Measurements from ENCODE around the gene TMCC1. TPM values are rescaled to one million over a fixed set of nuclear protein-coding genes. Genes with fewer than 3 reads are reported as not detected.
A peak's percentile ranks its signal among the peaks of the same experiment; 100 is the strongest.

TMCC1 gene
- total RNA-seq, 4 donors from 2014 or later, result 24.3 to 41.7 (median 31.1) TPM

- no peaks in the 10 kb centered on the region for H3K9me3 ChIP-seq
- H3K36me3 ChIP-seq, result no peaks in the 10 kb centered on the region
- TF ChIP-seq, protein P1, sequence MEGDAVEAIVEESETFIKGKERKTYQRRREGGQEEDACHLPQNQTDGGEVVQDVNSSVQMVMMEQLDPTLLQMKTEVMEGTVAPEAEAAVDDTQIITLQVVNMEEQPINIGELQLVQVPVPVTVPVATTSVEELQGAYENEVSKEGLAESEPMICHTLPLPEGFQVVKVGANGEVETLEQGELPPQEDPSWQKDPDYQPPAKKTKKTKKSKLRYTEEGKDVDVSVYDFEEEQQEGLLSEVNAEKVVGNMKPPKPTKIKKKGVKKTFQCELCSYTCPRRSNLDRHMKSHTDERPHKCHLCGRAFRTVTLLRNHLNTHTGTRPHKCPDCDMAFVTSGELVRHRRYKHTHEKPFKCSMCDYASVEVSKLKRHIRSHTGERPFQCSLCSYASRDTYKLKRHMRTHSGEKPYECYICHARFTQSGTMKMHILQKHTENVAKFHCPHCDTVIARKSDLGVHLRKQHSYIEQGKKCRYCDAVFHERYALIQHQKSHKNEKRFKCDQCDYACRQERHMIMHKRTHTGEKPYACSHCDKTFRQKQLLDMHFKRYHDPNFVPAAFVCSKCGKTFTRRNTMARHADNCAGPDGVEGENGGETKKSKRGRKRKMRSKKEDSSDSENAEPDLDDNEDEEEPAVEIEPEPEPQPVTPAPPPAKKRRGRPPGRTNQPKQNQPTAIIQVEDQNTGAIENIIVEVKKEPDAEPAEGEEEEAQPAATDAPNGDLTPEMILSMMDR (IDR thresholded peaks at IDR 0.05), result no peak
- TF ChIP-seq POLR2A (IDR thresholded peaks at IDR 0.05), result peak; percentile 51 to 74
- peak overlapping the region in 2 of 3 donors; percentile 11 to 60 for H3K4me3 ChIP-seq (replicated peaks in 1 of 3)
- no peaks in the 10 kb centered on the region for H3K27me3 ChIP-seq
- intact Hi-C loops (cut with DNase I), result loop anchor here (2.0 to 10.0 kb wide), 2 partner anchors 132 to 198 kb away; no protein-coding TSS in a partner anchor
- H3K27ac ChIP-seq, result peak overlapping the region; percentile 87 to 97 (median 94)
- H3K4me1 ChIP-seq, result peaks cover 36 to 62% of the 10 kb centered on the region in 2 donors
- 0% methylated on average over 6 to 7 of the region's 49 CpGs for WGBS, 2 donors
- DNase-seq, result peak; percentile 93 to 94
Observed at GRCh38 chr3:129626744-129627349, 266.7 kb downstream of the TMCC1 start.

DNA sequence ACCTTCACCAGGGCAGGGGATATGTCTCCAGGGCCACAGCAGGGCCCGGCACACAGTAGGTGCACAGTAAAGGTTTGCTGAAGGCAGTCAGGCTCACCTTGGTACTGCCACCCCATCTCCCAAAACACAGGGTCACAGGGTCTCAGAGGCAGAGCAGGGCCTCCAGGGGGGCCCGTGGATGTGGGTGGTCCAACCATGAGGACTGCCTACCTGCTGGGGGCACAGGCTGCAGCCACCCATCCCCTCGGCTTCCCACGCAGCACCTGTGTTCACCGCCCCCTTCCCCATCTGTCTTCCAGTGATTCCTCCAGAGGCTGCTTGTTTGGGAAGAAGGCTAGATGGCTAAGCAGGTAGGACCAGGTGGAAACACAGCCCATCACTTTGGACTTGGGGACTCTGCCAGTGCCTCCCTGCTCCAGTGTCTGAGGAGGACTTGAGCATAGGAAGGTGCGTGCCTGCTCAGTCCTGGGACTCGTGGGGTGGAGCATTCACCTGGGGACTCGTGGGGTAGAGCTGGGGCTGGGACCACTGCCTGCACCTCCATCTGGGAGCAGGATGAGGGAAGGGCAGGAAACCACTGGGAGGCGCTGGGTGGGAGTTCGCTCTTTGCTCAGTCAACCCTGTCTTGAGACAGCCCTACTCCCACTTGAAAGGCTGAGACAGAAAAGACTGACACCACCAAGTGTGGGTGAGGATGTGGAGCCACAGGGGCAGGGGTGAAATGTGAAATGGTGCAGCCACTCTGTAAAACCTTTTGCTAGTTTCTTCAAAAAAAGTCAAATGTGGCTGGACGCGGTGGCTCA lies 268.2 kb downstream of the TMCC1 start:
- no peak overlapping the region for H3K4me3 ChIP-seq (replicated peaks in 1 of 3)
- no peaks in the 10 kb centered on the region for H3K36me3 ChIP-seq
- TF ChIP-seq, protein P1 (IDR thresholded peaks at IDR 0.05), result no peak
- no peak for TF ChIP-seq POLR2A (IDR thresholded peaks at IDR 0.05)
- no peaks in the 10 kb centered on the region for H3K27me3 ChIP-seq
- peak overlapping the region; percentile 30 to 97 (median 94) for H3K27ac ChIP-seq
- H3K4me1 ChIP-seq, result peaks cover 36 to 65% of the 10 kb centered on the region in 2 donors
- no peaks in the 10 kb centered on the region for H3K9me3 ChIP-seq
- no peak for DNase-seq
- intact Hi-C loops (cut with DNase I), result loop anchor here (10.0 kb wide), 1 partner anchor 130 kb away; no protein-coding TSS in a partner anchor
- 75 to 76% methylated on average over 11 to 12 of the region's 12 CpGs for WGBS, 2 donors

DNA sequence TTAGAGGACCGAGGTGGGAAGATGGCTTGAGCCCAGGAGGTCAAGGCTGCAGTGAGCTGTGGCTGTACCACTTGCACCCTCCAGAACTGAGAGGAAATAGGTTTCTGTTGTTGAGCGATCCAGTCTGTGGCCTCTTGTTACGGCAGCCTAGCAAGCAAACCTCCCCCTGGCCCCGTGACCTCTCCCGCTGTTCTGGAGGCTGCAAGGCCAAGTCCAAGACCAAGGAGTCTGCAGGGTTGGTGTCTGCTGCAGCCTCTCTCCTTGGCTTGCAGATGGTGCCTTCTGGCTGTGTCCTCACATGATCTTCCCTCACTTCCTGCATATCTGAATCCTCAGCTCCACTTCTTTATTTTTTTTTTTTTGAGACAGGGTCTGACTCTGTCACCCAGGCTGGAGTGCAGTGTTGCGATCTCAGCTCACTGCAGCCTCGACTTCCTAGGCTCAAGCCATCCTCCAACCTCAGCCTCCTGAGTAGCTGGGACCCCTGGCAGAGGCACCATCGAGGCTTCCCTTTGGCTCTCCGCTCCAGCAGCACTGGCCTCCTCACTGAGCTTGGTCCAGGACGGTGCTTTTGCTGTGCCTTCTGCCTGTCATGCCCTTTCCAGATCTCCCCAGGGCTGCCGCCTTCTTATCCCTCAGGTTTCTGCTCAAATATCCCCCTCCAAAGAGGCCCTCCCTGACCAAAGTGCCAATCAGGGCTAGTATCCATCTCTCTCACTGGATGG lies 269.0 kb downstream of the TMCC1 start:
- Histone ChIP-seq H3K27ac (peak overlapping the region in 2 of 3 donors; percentile 94 to 97), H3K4me3 (replicated peaks in 1 of 3) (no peak overlapping the region), H3K27me3 (no peaks in the 10 kb centered on the region), H3K4me1 (peaks cover 36 to 68% of the 10 kb centered on the region in 2 donors), H3K9me3 (no peaks in the 10 kb centered on the region), H3K36me3 (no peaks in the 10 kb centered on the region)
- intact Hi-C loops (cut with DNase I), result loop anchor here (10.0 kb wide), 1 partner anchor 130 kb away; no protein-coding TSS in a partner anchor
- WGBS, 2 donors, result 74 to 79% methylated on average over 11 of the region's 11 CpGs
- DNase-seq, result no peak
- TF ChIP-seq, protein P1 (IDR thresholded peaks at IDR 0.05), result no peak
- no peak for TF ChIP-seq POLR2A (IDR thresholded peaks at IDR 0.05)

DNA sequence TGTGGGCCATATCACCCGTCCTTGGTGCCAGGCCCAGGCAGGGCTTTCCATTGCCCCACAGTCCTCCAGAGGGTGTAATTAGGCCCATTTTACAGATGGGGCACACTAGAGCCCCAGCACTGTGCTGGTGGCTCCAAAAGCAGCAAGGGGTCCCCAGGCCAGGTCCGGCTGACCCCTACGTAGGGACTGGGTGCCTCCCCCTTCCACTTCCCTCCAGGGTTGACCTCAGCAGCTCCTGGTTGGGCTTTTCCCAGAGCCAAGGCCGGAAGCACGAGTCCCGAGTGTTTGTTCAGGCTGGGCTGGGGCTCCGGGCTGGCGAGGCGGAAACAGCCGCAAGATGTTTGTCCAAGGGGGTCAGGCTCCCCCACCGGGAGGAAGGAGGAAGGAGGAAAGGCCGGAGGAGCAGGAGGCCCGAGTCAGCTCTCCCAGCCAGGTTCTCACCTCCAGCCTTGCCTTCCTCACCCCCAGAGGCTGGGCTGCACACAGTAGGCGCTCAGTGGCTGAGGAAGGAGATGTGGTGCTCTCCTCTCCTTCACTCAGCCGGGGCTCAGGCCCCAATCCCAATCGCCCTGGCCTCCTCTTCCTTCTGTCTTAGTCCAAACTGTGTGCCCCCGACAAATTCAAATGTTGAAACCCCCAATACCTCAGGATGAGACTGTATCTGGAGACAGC lies 269.9 kb downstream of the TMCC1 start:
- H3K9me3 ChIP-seq, result no peaks in the 10 kb centered on the region
- 49 to 53% methylated on average over 10 to 11 of the region's 17 CpGs for WGBS, 2 donors
- no peaks in the 10 kb centered on the region for H3K27me3 ChIP-seq
- H3K4me3 ChIP-seq (replicated peaks in 1 of 3), result no peak overlapping the region
- TF ChIP-seq POLR2A (IDR thresholded peaks at IDR 0.05), result no peak
- TF ChIP-seq, protein P1 (IDR thresholded peaks at IDR 0.05), result peak in 1 of 6 experiments; percentile 4
- H3K27ac ChIP-seq, result peak overlapping the region; percentile 77 to 94 (median 79)
- intact Hi-C loops (cut with DNase I), result loop anchor here (10.0 kb wide), 1 partner anchor 129 kb away; no protein-coding TSS in a partner anchor
- peak in 1 of 2 donors; percentile 45 for DNase-seq
- H3K4me1 ChIP-seq, result peaks cover 36 to 76% of the 10 kb centered on the region in 2 donors
- H3K36me3 ChIP-seq, result no peaks in the 10 kb centered on the region

All from thyroid gland (tissue), 4 donors.